ENCODE measurements around the gene TMEM132A. TPM values are rescaled to one million over a fixed set of nuclear protein-coding genes. Genes with fewer than 3 reads are reported as not detected.

TMEM132A gene
- total and polyA plus RNA-seq, 2 of the 13 experiments (the other 11 are each of a cell fraction or from before 2014, with no cell fraction given) = 11.1 to 32.9 TPM

GRCh38 chr11:60900673-60901404 lies 23.4 kb upstream of the TMEM132A start (continued):
- no peak for TF ChIP-seq ZNF234 (CRISPR knock-in tag; conservative IDR thresholded peaks at IDR 0.05)

GRCh38 chr11:60902625-60903024 lies 21.6 kb upstream of the TMEM132A start:
- Histone ChIP-seq H3K9ac (ENCODE audit: insufficient read depth, low read depth, low read length) (no peak overlapping the region), H3K79me2 (ENCODE audit: insufficient read depth, low read length) (peaks cover 33% of the 10 kb centered on the region), H3K9me3 (ENCODE audit: low read length) (no peaks in the 10 kb centered on the region), H3K27me3 (ENCODE audit: control insufficient read depth in 1 of 2, insufficient read depth in 2 of 2, low read length in 2 of 2) (no peaks in the 10 kb centered on the region), H3K36me3 (replicated peaks in 1 of 2; ENCODE audit: control insufficient read depth in 1 of 2, insufficient read depth in 2 of 2, low read length in 2 of 2) (peaks cover 32 to 58% of the 10 kb centered on the region in 2 experiments), H3K27ac (ENCODE audit: extremely low read length, insufficient read depth, low read length) (no peak overlapping the region), H3K4me1 (ENCODE audit: insufficient read depth, low read length) (peaks cover 26% of the 10 kb centered on the region), H3K4me3 (replicated peaks in 1 of 3; ENCODE audit: insufficient read depth in 1 of 3, low read depth in 2 of 3, low read length in 3 of 3) (no peak overlapping the region), H2AFZ (ENCODE audit: low read length) (no peak overlapping the region), H4K20me1 (ENCODE audit: insufficient read depth, low read length) (peaks cover 17% of the 10 kb centered on the region), H3K4me2 (ENCODE audit: low read depth, low read length) (no peak overlapping the region)
- ATAC-seq (no peak), FAIRE-seq (no peak), DNase-seq (ENCODE audit: low spot score) (no peak)
- intact Hi-C loops (cut with micrococcal nuclease; ENCODE audit: unreplicated experiment) (no loop called here), in situ Hi-C loops (cut with HindIII; ENCODE audit: extremely low pct_ligation_motif_present, low pct_unique_long_range_greater_than_20kb) (no loop called here)
- BruUV-seq (replicated peaks) = no TSS peak
- ChIA-PET CTCF (ENCODE audit: low intra/inter-chr PET ratio, low total read pairs) (no interaction called here), POLR2A (no interaction called here)
- TF ChIP-seq CAMTA2 (CRISPR knock-in tag; IDR thresholded peaks at IDR 0.05; ENCODE audit: borderline replicate concordance) (no peak), GPN1 (CRISPR knock-in tag; IDR thresholded peaks at IDR 0.05; ENCODE audit: borderline replicate concordance) (no peak)
- 98% methylated on average over 9 of the region's 11 CpGs for WGBS (ENCODE audit: low lambda C conversion rate)

- Histone ChIP-seq H3K9ac (ENCODE audit: insufficient read depth, low read depth, low read length) (peak overlapping the region; percentile 95), H3K9me3 (ENCODE audit: low read length) (no peaks in the 10 kb centered on the region), H3K27ac (ENCODE audit: extremely low read length, insufficient read depth, low read length) (peak overlapping the region; percentile 94), H3K4me1 (ENCODE audit: insufficient read depth, low read length) (peaks cover 34% of the 10 kb centered on the region), H4K20me1 (ENCODE audit: insufficient read depth, low read length) (peaks cover 17% of the 10 kb centered on the region), H3K27me3 (ENCODE audit: control insufficient read depth in 1 of 2, insufficient read depth in 2 of 2, low read length in 2 of 2) (no peaks in the 10 kb centered on the region), H3K4me3 (replicated peaks in 1 of 3; ENCODE audit: insufficient read depth in 1 of 3, low read depth in 2 of 3, low read length in 3 of 3) (peak overlapping the region; percentile 70 to 88 (median 83)), H3K36me3 (replicated peaks in 1 of 2; ENCODE audit: control insufficient read depth in 1 of 2, insufficient read depth in 2 of 2, low read length in 2 of 2) (peaks cover 18 to 37% of the 10 kb centered on the region in 2 experiments; a peak in 4 of 5 replicates), H2AFZ (ENCODE audit: low read length) (no peak overlapping the region), H3K4me2 (ENCODE audit: low read depth, low read length) (peak overlapping the region; percentile 89), H3K79me2 (ENCODE audit: insufficient read depth, low read length) (peaks cover 33% of the 10 kb centered on the region)
- 34% methylated on average over 6 of the region's 6 CpGs for WGBS (ENCODE audit: low lambda C conversion rate)
- ChIA-PET POLR2A (interaction anchor here (0.7 to 1.6 kb wide), 3 partner anchors 9 to 19 kb away, joined by 3 to 4 read pairs (median 3); partner anchors contain the start of genes TMEM109 and TMEM132A), CTCF (ENCODE audit: low intra/inter-chr PET ratio, low total read pairs) (no interaction called here)
- ATAC-seq (no peak), FAIRE-seq (no peak), DNase-seq (ENCODE audit: low spot score) (no peak)
- TF ChIP-seq ZNF713 (CRISPR knock-in tag; IDR thresholded peaks at IDR 0.05) (no peak), PRPF4 (IDR thresholded peaks at IDR 0.05; ENCODE audit: low read depth, low read length, poor library complexity, severe bottlenecking) (no peak), ZNF577 (CRISPR knock-in tag; IDR thresholded peaks at IDR 0.05; ENCODE audit: borderline replicate concordance, low read depth) (no peak), STAG1 (CRISPR knock-in tag; IDR thresholded peaks at IDR 0.05) (no peak)
- intact Hi-C loops (cut with micrococcal nuclease; ENCODE audit: unreplicated experiment) (no loop called here), in situ Hi-C loops (cut with HindIII; ENCODE audit: extremely low pct_ligation_motif_present, low pct_unique_long_range_greater_than_20kb) (no loop called here)
- BruUV-seq (replicated peaks) = no TSS peak
Measured at GRCh38 chr11:60905047-60905446, 19.2 kb upstream of the TMEM132A start.
